AG10803 (cell line): ENCODE data around the gene RPL19.

Source experiments
- DNase-seq: peaks from one replicate; pipeline ENCODE4 v3.0.0; 2010; ENCODE audit warnings: low read depth
- H3K4me3 ChIP-seq: 2 replicates; pipeline ENCODE4 v1.5.1; 2011; ENCODE audit warnings: mild to moderate bottlenecking, low read length, control low read depth
- TF ChIP-seq, protein P1 (sequence below): conservative IDR thresholded peaks from 2 replicates; pipeline ENCODE4 v1.5.1; 2011; ENCODE audit warnings: mild to moderate bottlenecking, low read length, control low read depth, inconsistent platforms

The RPL19 gene

DNA sequence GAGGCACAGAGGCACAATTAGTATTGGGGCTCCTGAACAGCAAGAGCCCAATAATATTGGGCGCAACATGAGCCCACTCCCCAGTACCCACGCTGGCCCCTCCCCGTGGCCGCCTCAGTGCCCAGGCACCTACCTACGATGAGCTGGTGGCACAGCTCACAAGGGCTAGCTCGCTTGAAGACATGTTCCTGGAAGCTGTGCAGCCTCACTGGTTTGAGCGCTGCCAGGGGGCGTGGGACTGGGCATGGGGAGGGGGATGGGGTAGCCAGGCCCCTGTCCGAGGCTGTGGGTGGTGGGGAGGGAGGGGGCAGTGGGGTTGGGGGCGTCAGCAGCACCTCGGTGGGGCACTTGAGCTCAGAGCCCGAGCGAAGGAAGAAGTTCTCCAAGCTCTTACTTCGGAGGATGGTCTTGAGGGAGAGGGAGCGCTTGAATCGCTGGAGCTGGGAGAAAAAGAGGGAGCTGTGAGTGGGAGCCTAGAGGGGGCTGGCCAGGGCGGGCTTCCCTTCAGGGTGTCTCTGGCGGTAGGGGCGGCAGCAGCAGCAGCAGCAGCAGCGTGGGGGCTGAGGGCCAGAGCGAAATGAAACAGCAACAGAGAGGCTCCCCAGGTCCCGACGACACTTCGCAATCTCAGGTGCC lies 17.8 kb downstream of the RPL19 start:
- no peak for DNase-seq
- H3K4me3 ChIP-seq = no peak overlapping the region
- TF ChIP-seq, protein P1, sequence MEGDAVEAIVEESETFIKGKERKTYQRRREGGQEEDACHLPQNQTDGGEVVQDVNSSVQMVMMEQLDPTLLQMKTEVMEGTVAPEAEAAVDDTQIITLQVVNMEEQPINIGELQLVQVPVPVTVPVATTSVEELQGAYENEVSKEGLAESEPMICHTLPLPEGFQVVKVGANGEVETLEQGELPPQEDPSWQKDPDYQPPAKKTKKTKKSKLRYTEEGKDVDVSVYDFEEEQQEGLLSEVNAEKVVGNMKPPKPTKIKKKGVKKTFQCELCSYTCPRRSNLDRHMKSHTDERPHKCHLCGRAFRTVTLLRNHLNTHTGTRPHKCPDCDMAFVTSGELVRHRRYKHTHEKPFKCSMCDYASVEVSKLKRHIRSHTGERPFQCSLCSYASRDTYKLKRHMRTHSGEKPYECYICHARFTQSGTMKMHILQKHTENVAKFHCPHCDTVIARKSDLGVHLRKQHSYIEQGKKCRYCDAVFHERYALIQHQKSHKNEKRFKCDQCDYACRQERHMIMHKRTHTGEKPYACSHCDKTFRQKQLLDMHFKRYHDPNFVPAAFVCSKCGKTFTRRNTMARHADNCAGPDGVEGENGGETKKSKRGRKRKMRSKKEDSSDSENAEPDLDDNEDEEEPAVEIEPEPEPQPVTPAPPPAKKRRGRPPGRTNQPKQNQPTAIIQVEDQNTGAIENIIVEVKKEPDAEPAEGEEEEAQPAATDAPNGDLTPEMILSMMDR = no peak

DNA sequence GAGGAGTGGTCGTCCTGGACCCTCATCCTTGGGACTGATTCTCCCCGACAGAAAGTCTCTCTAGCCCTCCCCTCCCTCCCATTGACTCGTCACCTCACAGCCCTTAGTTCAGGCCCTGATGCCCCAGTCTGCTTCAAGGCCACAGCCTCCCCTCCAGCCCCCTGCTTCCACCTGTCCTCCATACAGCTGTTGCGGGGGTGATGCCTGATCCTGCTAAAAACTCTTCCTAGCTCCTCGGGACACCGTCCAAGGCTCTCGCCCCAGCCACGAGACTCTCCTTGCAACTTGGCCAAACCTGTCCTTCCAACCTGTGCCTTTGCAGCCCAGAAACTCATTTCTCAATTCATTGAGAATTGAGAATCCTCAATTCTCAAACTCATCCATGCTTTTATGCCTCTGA lies 18.8 kb downstream of the RPL19 start:
- H3K4me3 ChIP-seq = no peak overlapping the region
- TF ChIP-seq, protein P1 = no peak

DNA sequence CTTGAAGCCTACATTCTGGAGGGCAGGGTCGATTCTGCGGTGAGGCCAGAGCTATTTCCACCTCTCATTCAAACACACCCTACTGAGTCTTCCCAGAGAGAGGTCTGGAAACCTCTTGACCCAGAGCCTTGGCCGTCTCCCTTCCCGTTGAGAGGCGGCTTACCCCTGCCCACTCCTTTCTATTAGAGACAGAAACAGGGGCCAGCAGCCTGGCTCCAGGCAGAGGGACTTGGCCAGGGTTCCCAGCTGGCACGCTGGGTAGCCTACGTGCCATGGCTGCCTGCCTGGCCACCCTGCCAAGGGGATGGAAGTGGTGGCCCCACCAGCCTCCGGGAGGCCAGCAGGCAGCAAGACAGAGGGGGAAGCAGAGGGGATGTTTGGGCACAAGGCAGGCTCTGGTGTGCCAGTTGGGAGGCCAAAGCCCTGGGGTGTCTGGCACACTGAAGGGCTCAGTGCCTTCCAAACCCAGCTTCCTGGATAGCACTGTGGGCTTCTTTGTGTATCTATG lies 19.6 kb downstream of the RPL19 start:
- DNase-seq = no peak
- TF ChIP-seq, protein P1 = no peak
- no peak overlapping the region for H3K4me3 ChIP-seq

More for the DNA sequence above, 18.8 kb downstream of the RPL19 start:
- DNase-seq = no peak

DNA sequence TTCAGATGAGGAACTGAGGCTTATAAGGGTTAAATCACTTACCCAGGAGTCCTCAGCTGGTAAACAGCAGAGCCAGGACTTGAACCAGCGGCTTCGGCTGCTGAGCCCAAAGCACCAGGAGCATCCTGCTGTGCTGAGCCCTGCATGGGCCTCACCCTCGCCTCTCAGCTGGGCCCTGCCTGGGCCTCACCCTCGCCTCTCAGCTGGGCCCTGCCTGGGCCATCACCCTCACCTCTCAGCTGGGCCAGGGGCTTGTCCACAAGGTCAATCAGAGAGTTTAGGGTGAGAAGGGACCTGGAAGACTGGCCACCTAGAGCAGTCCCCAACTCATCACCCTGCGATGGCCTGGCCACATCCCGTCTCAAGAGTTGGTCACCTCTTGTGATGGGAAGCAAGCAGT lies 21.5 kb downstream of the RPL19 start:
- no peak overlapping the region for H3K4me3 ChIP-seq
- TF ChIP-seq, protein P1 = no peak
- no peak for DNase-seq

DNA sequence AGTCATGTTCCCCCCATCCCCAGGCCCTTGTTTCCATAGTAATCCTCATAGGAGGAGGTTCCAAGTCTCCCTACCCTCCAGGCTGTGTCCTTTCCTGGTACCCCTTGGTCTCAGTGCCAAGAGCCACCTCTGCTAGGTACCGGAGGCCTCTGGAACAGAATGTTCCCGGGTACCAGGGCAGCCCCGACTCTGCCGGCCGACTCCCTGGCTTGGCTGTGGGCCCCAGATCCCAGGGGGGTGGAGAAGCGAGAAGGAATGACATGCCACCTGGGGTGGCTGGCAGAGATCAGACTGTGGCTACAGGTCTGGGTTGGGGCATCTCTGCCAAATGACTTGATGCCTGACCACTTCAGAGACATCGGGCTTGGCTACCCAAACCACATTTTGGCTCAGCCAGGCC lies 22.1 kb downstream of the RPL19 start:
- TF ChIP-seq, protein P1 = no peak
- DNase-seq = no peak
- H3K4me3 ChIP-seq = no peak overlapping the region

DNA sequence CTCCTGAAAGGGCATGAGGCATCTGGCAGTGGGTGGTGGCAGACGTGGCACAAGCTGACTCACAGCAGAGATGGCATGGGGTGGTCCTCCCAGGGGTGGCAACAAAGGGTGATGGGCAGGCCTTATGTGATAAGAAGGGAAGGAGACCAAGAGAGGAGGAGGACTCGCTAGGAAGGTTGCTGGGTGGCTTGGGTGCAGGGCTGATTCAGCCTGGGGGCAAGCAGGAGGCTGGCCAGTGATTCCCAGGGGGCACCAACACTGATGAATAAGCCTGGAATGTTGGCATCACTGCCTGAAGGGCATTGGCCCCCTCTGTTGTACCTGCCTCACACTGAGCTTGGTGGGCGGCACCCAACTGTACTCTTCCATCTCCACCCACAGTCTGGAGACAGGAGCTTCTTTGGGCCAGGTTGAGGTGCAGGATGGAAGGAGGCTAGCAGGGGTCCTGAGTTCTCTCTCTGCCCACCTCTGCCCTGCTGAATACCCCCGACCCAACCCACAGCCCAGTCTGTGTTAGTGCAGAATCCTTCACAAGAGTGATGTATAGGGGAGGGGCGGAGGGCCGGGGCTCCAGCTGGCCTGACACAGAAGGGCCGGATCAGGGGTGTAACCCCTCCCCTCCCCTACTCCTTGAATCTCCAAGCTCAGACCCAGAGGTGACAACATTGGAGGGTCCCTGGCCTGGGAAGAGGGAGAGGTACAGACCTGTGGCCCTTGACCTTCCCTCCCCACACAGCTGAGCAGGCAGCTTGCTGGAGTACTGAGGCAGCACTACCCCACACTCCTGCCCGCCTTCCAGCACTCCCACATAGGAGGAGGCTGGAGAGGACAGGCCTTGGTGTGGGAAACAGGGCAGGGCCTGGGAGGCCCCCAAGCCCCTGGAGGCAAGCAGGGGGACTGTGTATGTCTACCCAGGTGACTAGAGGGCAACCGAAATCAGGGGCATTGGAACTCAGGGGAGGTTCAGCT lies 23.1 kb downstream of the RPL19 start:
- no peak for DNase-seq
- TF ChIP-seq, protein P1 = no peak
- no peak overlapping the region for H3K4me3 ChIP-seq
